Endothelial cell of umbilical vein (primary cell): ENCODE measurements around the gene FHDC1. TPM values are rescaled to one million over a fixed set of nuclear protein-coding genes. Genes with fewer than 3 reads are reported as not detected.

Source experiments
- BruUV-seq: library from RNA; stranded (reverse); fragments of 400-500 nt; replicated peaks from 2 replicates; lab custom pipeline; 2021; lab: Mats Ljungman, UMichigan
- CTCF ChIA-PET: fragments of 300-600, 350-600 bp; sonication (Branson Sonifier 250); formaldehyde crosslinking; loops from one replicate; lab custom pipeline; 2021; ENCODE audit warnings: antibody characterized with exemption, inconsistent platforms; lab: Charles Lee
- POLR2A ChIA-PET: fragments of 300-600, 350-600 bp; sonication (Branson Sonifier 250); formaldehyde crosslinking; loops from one replicate; lab custom pipeline; 2021; ENCODE audit warnings: antibody characterized with exemption, inconsistent platforms; lab: Charles Lee
- DNase-seq: peaks from one replicate; pipeline ENCODE4 v3.0.0-alpha.2; 2011; ENCODE audit warnings: low read depth, low spot score
- FAIRE-seq: peaks from 2 replicates; lab custom pipeline; 2011; peaks lifted over from hg19 to GRCh38; lab: Jason Lieb, UNC
- H2AFZ ChIP-seq: 2 replicates; pipeline ENCODE4 v1.6.0; 2012; ENCODE audit warnings: low read depth, low read length, control low read depth, inconsistent platforms
- H3K27ac ChIP-seq: 2 replicates; pipeline ENCODE4 v1.5.1; 2011; ENCODE audit warnings: low read depth, mild to moderate bottlenecking, control low read depth, low read length, moderate library complexity; ENCODE audit not compliant: insufficient read depth
- H3K27me3 ChIP-seq, 2 experiments: 2 replicates each; pipeline versions ENCODE4 v1.6.0 to v1.6.1; 2011; ENCODE audit warnings: low read length in 2 of 2, mixed read lengths in 1 of 2; ENCODE audit not compliant: control insufficient read depth in 2 of 2, insufficient read depth in 2 of 2
- H3K36me3 ChIP-seq, 2 experiments: 2 replicates in 1 of 2; 3 replicates in 1 of 2; pipeline ENCODE4 v1.5.1; 2011; ENCODE audit warnings: low read length in 2 of 2, mild to moderate bottlenecking in 1 of 2, moderate library complexity in 1 of 2; ENCODE audit not compliant: control insufficient read depth in 2 of 2, insufficient read depth in 2 of 2; ENCODE audit errors: extremely low read depth in 1 of 2
- H3K4me1 ChIP-seq: 3 replicates; pipeline ENCODE4 v1.5.1; 2011; ENCODE audit warnings: mild to moderate bottlenecking, low read length; ENCODE audit not compliant: control insufficient read depth, insufficient read depth; ENCODE audit errors: extremely low read depth
- H3K4me2 ChIP-seq: 2 replicates; pipeline ENCODE4 v1.6.1; 2011; ENCODE audit warnings: low read length, control low read depth, mixed read lengths; ENCODE audit not compliant: insufficient read depth
- H3K4me3 ChIP-seq, 3 experiments: fragments of 200-600 bp in 1 of 3; sonication (generic), shearing (Covaris generic) in 1 of 3; replicated peaks in 1 of 3; 2 replicates each; pipeline ENCODE4 v1.5.1; 2011 to 2016; ENCODE audit warnings: control low read depth in 3 of 3, low read length in 3 of 3, mild to moderate bottlenecking in 2 of 3, inconsistent platforms in 1 of 3, low read depth in 1 of 3, moderate library complexity in 1 of 3; ENCODE audit not compliant: insufficient read depth in 1 of 3
- H3K79me2 ChIP-seq: 2 replicates; pipeline ENCODE4 v1.6.0; 2012; ENCODE audit warnings: low read length, inconsistent platforms; ENCODE audit not compliant: control insufficient read depth, insufficient read depth
- H3K9ac ChIP-seq: replicated peaks from 2 replicates; pipeline ENCODE3; 2011; ENCODE audit warnings: low read length, control low read depth; ENCODE audit not compliant: insufficient read depth; ENCODE audit errors: extremely low read depth
- H3K9me1 ChIP-seq: replicated peaks from 3 replicates; pipeline ENCODE4 v1.6.0; 2011; ENCODE audit warnings: mild to moderate bottlenecking, low read length; ENCODE audit not compliant: control insufficient read depth, insufficient read depth; ENCODE audit errors: extremely low read depth
- H3K9me3 ChIP-seq: replicated peaks from 2 replicates; pipeline ENCODE4 v1.5.1; 2012; ENCODE audit warnings: low read length, inconsistent platforms; ENCODE audit not compliant: control insufficient read depth, insufficient read depth
- H4K20me1 ChIP-seq: replicated peaks from 2 replicates; pipeline ENCODE3; 2011; ENCODE audit warnings: mild to moderate bottlenecking, low read length; ENCODE audit not compliant: control insufficient read depth, insufficient read depth; ENCODE audit errors: extremely low read depth
- EZH2 ChIP-seq: IDR thresholded peaks from 2 replicates; pipeline ENCODE4 v1.6.1; 2012; ENCODE audit warnings: borderline replicate concordance, low read depth, mild to moderate bottlenecking, moderate library complexity, low read length, inconsistent platforms; ENCODE audit not compliant: severe bottlenecking
- FOS ChIP-seq: IDR thresholded peaks from 2 replicates; pipeline ENCODE4 v1.6.1; 2011; ENCODE audit warnings: mild to moderate bottlenecking, low read length, moderate library complexity, borderline replicate concordance; ENCODE audit not compliant: insufficient read depth
- GATA2 ChIP-seq: IDR thresholded peaks from 2 replicates; pipeline ENCODE4 v1.7.0; 2011; ENCODE audit warnings: low read depth, mild to moderate bottlenecking, moderate library complexity, mixed read lengths, low read length; ENCODE audit not compliant: insufficient read length, insufficient read depth
- JUN ChIP-seq: IDR thresholded peaks from 2 replicates; pipeline ENCODE4 v1.6.1; 2011; ENCODE audit warnings: borderline replicate concordance, low read depth; ENCODE audit not compliant: insufficient read length, insufficient read depth
- MYC ChIP-seq: IDR thresholded peaks from one replicate; pipeline ENCODE4 v1.6.1; 2011; ENCODE audit warnings: mild to moderate bottlenecking, low read depth, low read length
- POLR2A ChIP-seq: IDR thresholded peaks from 2 replicates; pipeline ENCODE4 v1.6.1; 2012; ENCODE audit warnings: low read depth, mild to moderate bottlenecking, control low read depth, low read length
- POLR2AphosphoS5 ChIP-seq: IDR thresholded peaks from 2 replicates; pipeline ENCODE4 v1.6.1; 2012; ENCODE audit warnings: low read depth, mild to moderate bottlenecking, control low read depth, low read length, moderate library complexity; ENCODE audit not compliant: insufficient read depth
- dilution Hi-C: fragments of 300-500 bp; cut with MboI; formaldehyde crosslinking; loops from one replicate; pipeline ENCODE4 v1.15.0; 2019; ENCODE audit warnings: low sequenced_read_pairs; ENCODE audit not compliant: extremely low pct_ligation_motif_present
- intact Hi-C: fragments of 100-400 bp; cut with micrococcal nuclease; formaldehyde crosslinking; loops from one replicate; pipeline ENCODE4 v1.10.0; 2022
- polyA plus RNA-seq, 4 experiments: library from polyadenylated mRNA; depleted of rRNA in 3 of 4; stranded (reverse) in 3 of 4; unstranded in 1 of 4; fragments of >200 nt; gene quantifications; 2 replicates each; pipeline versions ENCODE4 v1.2.1 to v1.2.3, GENCODE V29; 2011 to 2012; ENCODE audit warnings: missing spikeins in 1 of 4
- total RNA-seq: library from RNA; stranded (reverse); gene quantifications from 2 replicates; pipeline ENCODE4 v1.2.3, GENCODE V29; 2021
- TF ChIP-seq, protein P1 (sequence below), 2 donors: IDR thresholded peaks; 1 replicate in 1 of 2; 2 replicates in 1 of 2; pipeline ENCODE4 v1.5.1; 2011; ENCODE audit warnings: low read length in 2 of 2, mild to moderate bottlenecking in 2 of 2, moderate library complexity in 2 of 2, control low read depth in 1 of 2, inconsistent platforms in 1 of 2, low read depth in 1 of 2; ENCODE audit not compliant: insufficient read depth in 1 of 2; ENCODE audit errors: extremely low read depth in 1 of 2
- TF ChIP-seq, protein P2 (sequence below): IDR thresholded peaks from 2 replicates; pipeline ENCODE4 v1.6.1; 2011; ENCODE audit not compliant: insufficient read depth, insufficient read length

FHDC1 gene
- total and polyA plus RNA-seq, 2 donors (not counting 3 experiments of a cell fraction or from before 2014, with no cell fraction given) = 0.03 to 0.18 TPM

DNA sequence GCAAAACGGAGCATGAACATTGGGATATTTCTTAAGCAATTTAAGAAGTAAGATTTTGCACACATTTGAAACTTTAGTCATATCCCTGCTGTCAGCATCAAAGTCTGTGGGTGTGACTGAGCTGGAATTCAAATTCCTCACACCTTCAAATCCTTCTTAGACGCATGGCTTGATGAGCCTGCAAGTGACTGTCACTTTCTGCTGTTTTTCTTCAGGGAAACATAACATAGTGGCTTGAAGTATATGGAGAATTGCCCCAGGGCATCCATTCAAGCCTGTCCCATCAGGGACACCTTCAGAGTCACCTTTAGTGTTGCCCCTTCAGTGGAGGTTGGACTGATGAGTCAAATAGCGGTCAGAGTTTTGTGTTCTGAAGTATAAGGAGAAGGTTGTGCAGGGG is 17.4 kb downstream of the FHDC1 start:
- POLR2A ChIA-PET = no interaction called here
- no peak for FAIRE-seq
- no peak for DNase-seq
- Histone ChIP-seq H2AFZ (no peak overlapping the region), H3K36me3 (no peaks in the 10 kb centered on the region), H3K4me3 (no peak overlapping the region), H3K9ac (no peak overlapping the region), H3K9me1 (no peaks in the 10 kb centered on the region), H4K20me1 (no peaks in the 10 kb centered on the region), H3K27ac (no peak overlapping the region), H3K4me2 (no peak overlapping the region), H3K79me2 (no peaks in the 10 kb centered on the region), H3K27me3 (peaks cover 3 to 13% of the 10 kb centered on the region in 2 experiments), H3K4me1 (peaks cover 21% of the 10 kb centered on the region), H3K9me3 (no peaks in the 10 kb centered on the region)
- dilution Hi-C loops (no loop called here), intact Hi-C loops (no loop called here)
- TF ChIP-seq, protein P1, sequence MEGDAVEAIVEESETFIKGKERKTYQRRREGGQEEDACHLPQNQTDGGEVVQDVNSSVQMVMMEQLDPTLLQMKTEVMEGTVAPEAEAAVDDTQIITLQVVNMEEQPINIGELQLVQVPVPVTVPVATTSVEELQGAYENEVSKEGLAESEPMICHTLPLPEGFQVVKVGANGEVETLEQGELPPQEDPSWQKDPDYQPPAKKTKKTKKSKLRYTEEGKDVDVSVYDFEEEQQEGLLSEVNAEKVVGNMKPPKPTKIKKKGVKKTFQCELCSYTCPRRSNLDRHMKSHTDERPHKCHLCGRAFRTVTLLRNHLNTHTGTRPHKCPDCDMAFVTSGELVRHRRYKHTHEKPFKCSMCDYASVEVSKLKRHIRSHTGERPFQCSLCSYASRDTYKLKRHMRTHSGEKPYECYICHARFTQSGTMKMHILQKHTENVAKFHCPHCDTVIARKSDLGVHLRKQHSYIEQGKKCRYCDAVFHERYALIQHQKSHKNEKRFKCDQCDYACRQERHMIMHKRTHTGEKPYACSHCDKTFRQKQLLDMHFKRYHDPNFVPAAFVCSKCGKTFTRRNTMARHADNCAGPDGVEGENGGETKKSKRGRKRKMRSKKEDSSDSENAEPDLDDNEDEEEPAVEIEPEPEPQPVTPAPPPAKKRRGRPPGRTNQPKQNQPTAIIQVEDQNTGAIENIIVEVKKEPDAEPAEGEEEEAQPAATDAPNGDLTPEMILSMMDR (IDR thresholded peaks at IDR 0.05; ENCODE audit: extremely low read depth in 1 of 2, insufficient read depth in 1 of 2, low read depth in 1 of 2, low read length in 2 of 2) = no peak
- TF ChIP-seq, protein P2, sequence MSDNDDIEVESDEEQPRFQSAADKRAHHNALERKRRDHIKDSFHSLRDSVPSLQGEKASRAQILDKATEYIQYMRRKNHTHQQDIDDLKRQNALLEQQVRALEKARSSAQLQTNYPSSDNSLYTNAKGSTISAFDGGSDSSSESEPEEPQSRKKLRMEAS = no peak
- no peak for TF ChIP-seq POLR2A
- TF ChIP-seq POLR2AphosphoS5 = no peak
- TF ChIP-seq FOS = no peak
- TF ChIP-seq JUN = no peak
- TF ChIP-seq EZH2 = no peak
- no peak for TF ChIP-seq MYC
- TF ChIP-seq GATA2 = no peak
- CTCF ChIA-PET = no interaction called here
- no TSS peak for BruUV-seq
